Measurements from ENCODE around the gene HES5. TPM values are rescaled to one million over a fixed set of nuclear protein-coding genes. Genes with fewer than 3 reads are reported as not detected.
A peak's percentile ranks its signal among the peaks of the same experiment; 100 is the strongest.

The HES5 gene
- total and polyA plus RNA-seq, 10 donors = 0.36 to 0.54 (median 0.38) TPM; not detected in 5

DNA sequence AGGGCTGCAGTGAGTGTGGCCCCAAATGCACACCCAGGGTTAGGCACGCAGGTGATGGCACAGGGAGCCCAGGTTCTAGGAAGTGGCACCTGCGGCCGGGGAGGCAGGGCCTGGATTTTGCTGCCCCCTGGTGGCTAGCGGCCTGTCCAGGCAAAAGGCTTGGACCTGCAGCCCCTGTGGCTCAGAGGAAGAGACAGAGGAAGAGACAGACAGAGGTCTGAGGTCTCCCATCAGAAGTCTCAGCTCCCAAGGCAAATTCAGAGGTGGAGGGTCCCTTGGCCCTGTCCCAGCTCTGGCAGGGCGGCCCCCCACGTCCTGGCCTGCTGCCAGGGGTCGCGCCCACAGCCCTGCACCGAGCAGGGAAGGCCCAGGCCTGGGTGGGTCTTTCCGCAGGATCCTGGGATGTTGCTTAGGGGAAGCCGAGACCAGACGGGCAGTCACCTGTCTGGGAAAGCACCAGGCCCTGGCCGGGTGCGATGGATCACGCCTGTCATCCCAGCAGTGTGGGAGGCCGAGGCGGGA, 18.1 kb upstream of the HES5 start:
- H3K4me3 ChIP-seq = peak overlapping the region; percentile 27 to 93 (median 84)
- peaks cover 30 to 90% (median 69%) of the 10 kb centered on the region in 6 donors for H3K4me1 ChIP-seq
- H3K9me3 ChIP-seq = no peaks in the 10 kb centered on the region
- TF ChIP-seq CTCF (IDR thresholded peaks at IDR 0.05 in 8 of 11, conservative IDR thresholded peaks at IDR 0.05 in 3 of 11) = peak; percentile 95 to 99 (median 97)
- TF ChIP-seq POLR2A (IDR thresholded peaks at IDR 0.05) = peak in 1 of 3 donors; percentile 19
- peak; percentile 75 to 82 (median 82) for TF ChIP-seq POLR2AphosphoS5 (IDR thresholded peaks at IDR 0.05)
- DNase-seq = peak; percentile 97
- peaks cover 0 to 6% (median 0%) of the 10 kb centered on the region in 7 donors for H3K27me3 ChIP-seq (replicated peaks in 1 of 7)
- H3K36me3 ChIP-seq = no peaks in the 10 kb centered on the region
- intact Hi-C loops (cut with DNase I; ENCODE audit: low total_unique reads) = loop anchor here (5.0 kb wide), 2 partner anchors 136 to 351 kb away; partner anchors contain the start of gene PEX10
- H3K27ac ChIP-seq = peak overlapping the region; percentile 92 to 99 (median 98)
- WGBS, 5 donors = 2 to 3% (median 2%) methylated on average over 15 to 17 of the region's 17 CpGs

- DNase-seq = peak; percentile 92
- no peaks in the 10 kb centered on the region for H3K9me3 ChIP-seq
- H3K4me3 ChIP-seq = peak overlapping the region; percentile 59 to 93 (median 86)
- peaks cover 30 to 97% (median 72%) of the 10 kb centered on the region in 6 donors for H3K4me1 ChIP-seq
- intact Hi-C loops (cut with DNase I; ENCODE audit: low total_unique reads) = loop anchor here (5.0 kb wide), 2 partner anchors 135 to 350 kb away; partner anchors contain the start of gene PEX10
- H3K27me3 ChIP-seq (replicated peaks in 1 of 7) = peaks cover 0 to 13% (median 0%) of the 10 kb centered on the region in 7 donors
- 5 to 10% (median 7%) methylated on average over 11 to 27 of the region's 27 CpGs for WGBS, 5 donors
- peak overlapping the region; percentile 92 to 99 (median 98) for H3K27ac ChIP-seq
- H3K36me3 ChIP-seq = no peaks in the 10 kb centered on the region
- TF ChIP-seq POLR2AphosphoS5 (IDR thresholded peaks at IDR 0.05) (peak in 1 of 3 donors; percentile 48), POLR2A (IDR thresholded peaks at IDR 0.05) (no peak), CTCF (IDR thresholded peaks at IDR 0.05 in 8 of 11, conservative IDR thresholded peaks at IDR 0.05 in 3 of 11) (no peak)
These were observed 17.4 kb upstream of the HES5 start for GRCh38 chr1:2547210-2548067.

DNA sequence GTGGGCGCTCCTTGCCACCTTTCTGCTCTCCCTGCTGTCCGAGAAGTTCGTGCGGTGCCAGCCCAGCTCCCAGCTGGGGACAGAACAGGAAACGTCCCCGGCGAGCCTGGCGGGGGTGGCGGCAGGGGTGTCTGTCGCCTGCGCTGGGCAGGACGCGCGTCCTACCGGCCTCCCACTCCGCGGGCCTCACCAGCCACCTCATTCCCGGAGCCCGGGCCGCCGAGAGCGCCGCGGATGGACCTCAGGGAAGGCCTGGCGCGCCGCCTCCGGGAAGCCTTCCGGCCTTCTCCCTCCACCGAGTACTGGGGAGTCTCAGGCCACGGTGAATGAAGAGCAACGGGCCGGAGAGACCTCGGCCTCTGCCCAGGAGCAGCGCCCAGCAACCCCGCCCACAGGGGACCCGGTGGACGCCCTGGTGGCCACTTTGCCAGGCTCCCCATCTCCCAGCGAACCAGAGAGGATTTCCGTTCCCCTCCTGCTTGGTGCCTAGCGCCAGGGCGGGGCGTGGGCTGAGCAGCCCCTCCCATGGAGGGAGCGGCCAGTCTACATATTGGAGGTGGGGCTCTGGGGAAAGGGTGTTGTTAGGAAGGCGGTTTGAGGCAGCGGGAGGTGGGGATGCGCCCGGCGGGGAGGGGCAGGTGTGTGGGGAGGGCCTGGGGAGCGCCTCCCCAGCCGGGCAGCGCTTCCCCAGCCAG, 16.6 kb upstream of the HES5 start:
- Histone ChIP-seq H3K36me3 (no peaks in the 10 kb centered on the region), H3K27ac (peak overlapping the region; percentile 92 to 99 (median 98)), H3K9me3 (no peaks in the 10 kb centered on the region), H3K4me3 (peak overlapping the region; percentile 59 to 93 (median 86)), H3K4me1 (peaks cover 30 to 100% (median 78%) of the 10 kb centered on the region in 6 donors), H3K27me3 (replicated peaks in 1 of 7) (peaks cover 0 to 21% (median 0%) of the 10 kb centered on the region in 7 donors)
- 0 to 1% (median 0%) methylated on average over 13 to 52 of the region's 52 CpGs for WGBS, 5 donors
- TF ChIP-seq CTCF (IDR thresholded peaks at IDR 0.05 in 8 of 11, conservative IDR thresholded peaks at IDR 0.05 in 3 of 11) (peak in 10 of 11 experiments; percentile 8 to 67 (median 51)), POLR2AphosphoS5 (IDR thresholded peaks at IDR 0.05) (peak; percentile 86 to 93 (median 93)), POLR2A (IDR thresholded peaks at IDR 0.05) (peak in 1 of 3 donors; percentile 55)
- peak; percentile 96 for DNase-seq
- intact Hi-C loops (cut with DNase I; ENCODE audit: low total_unique reads) = loop anchor here (5.0 kb wide), 2 partner anchors 134 to 349 kb away; partner anchors contain the start of gene PEX10

Data from spleen (tissue), 11 donors.